Measurements from ENCODE around the gene CELSR2.

The CELSR2 gene

GRCh38 chr1:109229531-109230127 is 19.7 kb upstream of the CELSR2 start:
- no peak for FAIRE-seq

- no peak for FAIRE-seq
Observed at GRCh38 chr1:109231066-109231465, 18.3 kb upstream of the CELSR2 start.

- no peak for FAIRE-seq
Observed at GRCh38 chr1:109235137-109235536, 14.2 kb upstream of the CELSR2 start.

GRCh38 chr1:109237512-109237911 is 11.8 kb upstream of the CELSR2 start:
- FAIRE-seq, result no peak

- no peak for FAIRE-seq
Observed at GRCh38 chr1:109238382-109238781, 11.0 kb upstream of the CELSR2 start.

- no peak for FAIRE-seq
Observed at GRCh38 chr1:109239047-109239408, 10.3 kb upstream of the CELSR2 start.

- no peak for FAIRE-seq
Observed at GRCh38 chr1:109239409-109240068, 9.8 kb upstream of the CELSR2 start.

GRCh38 chr1:109240158-109241152 is 8.9 kb upstream of the CELSR2 start:
- no peak for FAIRE-seq

- no peak for FAIRE-seq
Observed at GRCh38 chr1:109241344-109241743, 8.0 kb upstream of the CELSR2 start.

- FAIRE-seq, result no peak
Observed at GRCh38 chr1:109241841-109242345, 7.4 kb upstream of the CELSR2 start.

GRCh38 chr1:109242387-109242786 is 7.0 kb upstream of the CELSR2 start:
- no peak for FAIRE-seq

GRCh38 chr1:109243221-109243620 is 6.1 kb upstream of the CELSR2 start:
- no peak for FAIRE-seq

GRCh38 chr1:109243860-109244552 is 5.3 kb upstream of the CELSR2 start:
- no peak for FAIRE-seq

- FAIRE-seq, result no peak
Observed at GRCh38 chr1:109246141-109246551, 3.2 kb upstream of the CELSR2 start.

GRCh38 chr1:109247401-109248365 is 1.7 kb upstream of the CELSR2 start:
- FAIRE-seq, result no peak

- FAIRE-seq, result no peak
Observed at GRCh38 chr1:109248444-109248796, 919 bp upstream of the CELSR2 start.

- no peak for FAIRE-seq
Observed at GRCh38 chr1:109249654-109250401, 489 bp downstream of the CELSR2 start.

- FAIRE-seq, result no peak
Observed at GRCh38 chr1:109250454-109251276, 1.3 kb downstream of the CELSR2 start.

- no peak for FAIRE-seq
Observed at GRCh38 chr1:109251277-109252166, 2.2 kb downstream of the CELSR2 start.

Data from endometrium (tissue), 2 donors.